Small intestine (tissue), 7 donors: ENCODE results near the gene PPP1R14C. TPM values are rescaled to one million over a fixed set of nuclear protein-coding genes. Genes with fewer than 3 reads are reported as not detected.

Experiments
- DNase-seq, 2 donors: peaks; one replicate each; pipeline versions ENCODE4 v3.0.0 to v3.0.0-alpha.2; 2013
- FAIRE-seq: peaks from 2 replicates; lab custom pipeline; 2012; peaks lifted over from hg19 to GRCh38; lab: Jason Lieb, UNC
- H3K27ac ChIP-seq, 3 donors: one replicate each; pipeline ENCODE4 v1.5.1; 2013; ENCODE audit warnings: low read length in 2 of 3, mild to moderate bottlenecking in 2 of 3, control low read depth in 1 of 3, inconsistent platforms in 1 of 3, low read depth in 1 of 3, moderate library complexity in 1 of 3
- H3K27me3 ChIP-seq, 3 donors: one replicate each; pipeline ENCODE4 v1.6.1; 2013; ENCODE audit warnings: low read length in 3 of 3, inconsistent platforms in 1 of 3; ENCODE audit not compliant: control insufficient read depth in 3 of 3, insufficient read depth in 3 of 3
- H3K36me3 ChIP-seq, 3 donors: one replicate each; pipeline ENCODE4 v1.6.1; 2013; ENCODE audit warnings: low read length in 3 of 3, inconsistent platforms in 1 of 3, low read depth in 1 of 3, mild to moderate bottlenecking in 1 of 3, moderate library complexity in 1 of 3; ENCODE audit not compliant: control insufficient read depth in 3 of 3, insufficient read depth in 2 of 3
- H3K4me1 ChIP-seq, 3 donors: one replicate each; pipeline ENCODE4 v1.6.1; 2013; ENCODE audit warnings: low read length in 2 of 3, inconsistent platforms in 1 of 3, low read depth in 1 of 3, mild to moderate bottlenecking in 1 of 3, moderate library complexity in 1 of 3; ENCODE audit not compliant: control insufficient read depth in 3 of 3, insufficient read depth in 2 of 3
- H3K4me3 ChIP-seq, 3 donors: one replicate each; pipeline ENCODE4 v1.5.1; 2013; ENCODE audit warnings: low read length in 3 of 3, control low read depth in 1 of 3, inconsistent platforms in 1 of 3, low read depth in 1 of 3, mild to moderate bottlenecking in 1 of 3, moderate library complexity in 1 of 3
- H3K9me3 ChIP-seq, 2 donors: one replicate each; pipeline ENCODE4 v1.6.1; 2013; ENCODE audit warnings: low read depth in 1 of 2, low read length in 1 of 2; ENCODE audit not compliant: control insufficient read depth in 2 of 2, insufficient read depth in 1 of 2
- WGBS, 3 donors: extraction: QIAGEN DNeasy Blood & Tissue Kit; methylation state at CpG; one replicate each; pipeline ENCODE4 v1.1.7; 2013; 5-methylcytosine and 5-hydroxymethylcytosine counted together
- polyA plus RNA-seq, 4 donors: library from polyadenylated mRNA; stranded (reverse) in 3 of 4; unstranded in 1 of 4; fragments of 200-250 nt in 3 of 4; fragments of 120-200 nt in 1 of 4; gene quantifications; one replicate each; pipeline versions ENCODE4 v1.2.1 to v1.2.3, GENCODE V29; 2013
- donor health status: healthy with polysubstance abuse.
- donor health status: control.
- donor health status: control.
- donor health status: Bipolar disorder and iron deficiency.
- donor health status: healthy.

Gene PPP1R14C
- polyA plus RNA-seq, 4 donors = 2.4 to 14.3 (median 11.5) TPM

DNA sequence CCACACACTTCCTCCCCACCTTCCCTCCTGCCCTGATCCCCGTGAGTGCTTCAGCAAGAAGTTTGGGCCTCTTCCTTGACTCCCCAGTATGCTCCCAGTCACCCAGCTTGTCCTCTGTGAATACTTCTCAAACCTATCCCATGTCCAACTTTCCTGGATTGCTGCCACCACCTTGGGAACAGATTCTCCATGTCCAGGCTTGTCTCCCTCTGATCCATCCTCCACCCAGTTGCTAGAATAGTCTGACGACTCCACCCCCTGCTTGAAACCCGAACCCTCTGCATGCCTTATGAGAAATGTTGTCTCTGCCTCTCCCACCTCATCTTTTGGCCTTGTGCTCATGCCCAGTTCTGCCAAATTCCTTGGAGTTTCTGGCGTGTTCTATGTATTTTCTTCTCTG lies 108.0 kb downstream of the PPP1R14C start:
- H3K36me3 ChIP-seq = no peaks in the 10 kb centered on the region
- H3K27ac ChIP-seq = no peak overlapping the region
- H3K4me1 ChIP-seq = peaks cover 0 to 17% (median 6%) of the 10 kb centered on the region in 3 donors
- no peaks in the 10 kb centered on the region for H3K27me3 ChIP-seq
- FAIRE-seq = no peak
- DNase-seq = no peak
- no peak overlapping the region for H3K4me3 ChIP-seq
- H3K9me3 ChIP-seq = peaks cover 0 to 9% of the 10 kb centered on the region in 2 donors
- 69 to 79% (median 79%) methylated on average over 4 of the region's 4 CpGs for WGBS, 3 donors

DNA sequence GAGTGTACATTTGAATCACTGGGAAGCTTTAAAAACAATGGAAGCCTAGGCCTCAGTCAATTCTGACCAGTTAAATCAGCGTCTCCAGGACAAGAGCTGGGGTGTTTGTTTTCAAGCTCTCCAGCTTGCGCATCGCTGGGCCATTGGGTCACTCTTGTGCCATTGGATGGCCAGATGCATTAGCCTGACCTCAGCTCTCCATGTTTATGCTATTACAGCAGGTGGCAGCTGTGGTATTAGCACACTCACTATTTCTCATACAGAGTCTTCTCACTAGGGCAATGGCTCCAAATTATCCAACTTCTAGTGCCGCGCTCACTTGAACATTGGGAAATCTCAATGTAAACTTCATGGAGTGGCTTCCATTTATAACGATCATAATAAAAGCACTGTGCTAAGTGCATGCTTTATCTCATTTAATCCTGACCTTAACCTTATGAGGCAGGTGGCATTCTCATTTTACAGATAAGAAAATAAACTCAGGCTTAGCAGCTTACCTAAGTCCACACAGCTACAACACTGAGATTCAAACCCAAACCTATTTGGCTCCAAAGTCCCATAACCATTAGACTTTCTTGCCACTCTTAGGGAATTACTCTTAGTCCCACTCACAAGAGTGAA lies 108.8 kb downstream of the PPP1R14C start:
- H3K27me3 ChIP-seq = no peaks in the 10 kb centered on the region
- peaks cover 0 to 17% (median 6%) of the 10 kb centered on the region in 3 donors for H3K4me1 ChIP-seq
- H3K4me3 ChIP-seq = no peak overlapping the region
- no peak for FAIRE-seq
- WGBS, 3 donors = 56 to 68% (median 67%) methylated on average over 6 of the region's 6 CpGs
- no peak overlapping the region for H3K27ac ChIP-seq
- H3K36me3 ChIP-seq = no peaks in the 10 kb centered on the region
- H3K9me3 ChIP-seq = peaks cover 0 to 9% of the 10 kb centered on the region in 2 donors
- peak; percentile 20 to 75 for DNase-seq

DNA sequence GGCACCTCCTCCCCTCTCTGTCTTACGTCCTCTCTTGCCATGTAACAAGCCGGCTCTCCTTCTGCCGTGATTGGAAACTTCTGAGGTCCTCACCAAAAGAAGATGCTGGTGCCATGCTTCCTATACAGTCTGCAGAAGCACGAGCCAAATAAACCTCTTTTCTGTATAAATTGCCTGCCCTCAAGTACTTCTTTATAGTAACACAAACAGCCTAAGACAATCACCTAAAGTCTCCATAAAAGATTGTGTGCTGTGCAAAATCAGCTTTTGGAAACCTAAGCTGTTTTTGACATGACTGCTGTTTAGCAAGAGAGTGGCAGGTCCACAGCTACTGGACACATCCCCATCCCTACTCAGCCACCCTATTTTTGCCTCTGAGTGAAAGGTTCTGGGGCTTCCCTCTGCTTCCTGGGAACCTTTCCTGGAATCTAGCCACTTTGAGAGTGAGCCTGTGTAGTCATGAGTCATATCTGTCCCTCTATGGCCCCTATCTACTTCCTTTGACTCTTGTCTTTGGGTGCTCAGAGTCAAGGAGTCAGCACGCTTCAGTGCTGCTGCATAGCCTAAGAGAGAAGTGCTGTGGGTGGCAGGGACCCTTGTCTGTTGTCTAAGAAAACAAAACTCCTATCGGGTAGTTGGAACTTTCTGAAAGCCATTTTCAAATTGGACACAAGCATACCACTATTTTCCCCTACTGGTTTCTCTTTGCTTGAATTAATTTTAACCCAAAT lies 110.0 kb downstream of the PPP1R14C start:
- peaks cover 0 to 5% of the 10 kb centered on the region in 2 donors for H3K9me3 ChIP-seq
- no peaks in the 10 kb centered on the region for H3K36me3 ChIP-seq
- H3K4me3 ChIP-seq = no peak overlapping the region
- no peak overlapping the region for H3K27ac ChIP-seq
- FAIRE-seq (no peak), DNase-seq (peak; percentile 35 to 72)
- 72 to 79% (median 74%) methylated on average over 6 of the region's 6 CpGs for WGBS, 3 donors
- no peaks in the 10 kb centered on the region for H3K27me3 ChIP-seq
- peaks cover 0 to 17% (median 6%) of the 10 kb centered on the region in 3 donors for H3K4me1 ChIP-seq

DNA sequence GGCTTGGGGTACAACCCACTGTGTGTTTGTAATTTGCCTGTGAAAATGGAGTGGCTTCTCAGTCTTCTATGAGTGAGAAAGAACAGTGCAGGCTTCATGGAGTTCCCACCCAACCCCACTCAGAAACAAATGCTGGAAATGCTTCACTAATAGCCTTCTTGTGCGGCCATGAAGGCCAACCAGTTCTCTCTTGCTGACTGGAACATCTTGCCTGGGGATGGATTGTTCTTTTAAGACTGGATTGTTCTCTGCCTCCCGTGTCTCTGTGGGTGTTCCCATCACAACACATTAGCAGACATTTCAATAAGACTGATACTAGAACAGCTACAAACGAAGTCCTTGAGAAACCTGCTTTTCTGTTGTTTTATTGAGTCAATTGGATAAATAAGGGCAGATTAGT lies 110.6 kb downstream of the PPP1R14C start:
- FAIRE-seq (no peak), DNase-seq (no peak)
- no peaks in the 10 kb centered on the region for H3K9me3 ChIP-seq
- no peaks in the 10 kb centered on the region for H3K27me3 ChIP-seq
- no peak overlapping the region for H3K27ac ChIP-seq
- 77 to 87% (median 82%) methylated on average over 3 of the region's 3 CpGs for WGBS, 3 donors
- no peak overlapping the region for H3K4me3 ChIP-seq
- no peaks in the 10 kb centered on the region for H3K36me3 ChIP-seq
- peaks cover 0 to 17% (median 6%) of the 10 kb centered on the region in 3 donors for H3K4me1 ChIP-seq

DNA sequence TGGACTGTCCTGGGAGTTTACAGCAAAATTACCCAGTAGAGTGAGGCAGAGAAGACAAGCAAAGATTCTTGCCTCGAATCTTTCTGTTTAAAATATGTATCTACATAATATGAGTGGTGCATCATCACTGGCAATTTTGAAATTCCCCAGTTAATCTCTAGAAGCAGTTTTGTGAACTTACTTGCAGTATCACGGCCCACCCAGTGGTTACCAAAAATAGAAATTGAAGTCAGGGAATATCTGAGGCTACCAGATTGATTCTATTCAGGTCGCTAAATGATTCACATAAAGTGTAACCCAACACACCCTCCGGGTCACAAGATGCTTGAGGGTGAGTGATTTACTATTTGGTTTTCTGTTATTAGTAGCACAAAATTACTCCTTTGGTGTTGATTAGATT lies 111.9 kb downstream of the PPP1R14C start:
- no peak for FAIRE-seq
- no peaks in the 10 kb centered on the region for H3K27me3 ChIP-seq

DNA sequence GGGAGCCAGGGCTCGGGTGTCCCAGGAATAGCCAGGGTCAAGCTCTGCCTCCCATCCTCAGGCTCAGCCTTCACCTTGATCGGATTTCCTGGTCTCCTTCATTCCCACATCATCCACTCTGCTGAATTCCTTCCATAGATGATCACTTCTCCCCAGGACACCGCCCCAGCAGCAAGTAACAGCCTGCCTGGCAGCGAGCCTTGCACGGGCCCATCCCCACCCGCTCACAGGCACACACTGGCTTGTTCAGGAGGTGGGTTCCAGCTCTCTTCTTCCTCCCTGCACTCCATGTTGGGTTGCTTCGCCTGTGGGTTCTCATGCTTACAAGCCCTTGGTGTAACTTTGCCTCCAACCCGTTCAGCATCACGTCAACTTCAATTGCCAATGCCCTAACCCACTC lies 113.0 kb downstream of the PPP1R14C start:
- FAIRE-seq (no peak), DNase-seq (no peak)
- H3K9me3 ChIP-seq = no peaks in the 10 kb centered on the region
- H3K27ac ChIP-seq = no peak overlapping the region
- H3K4me3 ChIP-seq = no peak overlapping the region
- H3K36me3 ChIP-seq = no peaks in the 10 kb centered on the region
- H3K4me1 ChIP-seq = peaks cover 0 to 15% (median 6%) of the 10 kb centered on the region in 3 donors
- WGBS, 3 donors = 90 to 93% (median 91%) methylated on average over 9 of the region's 9 CpGs
- no peaks in the 10 kb centered on the region for H3K27me3 ChIP-seq

More for the DNA sequence above, 111.9 kb downstream of the PPP1R14C start:
- no peaks in the 10 kb centered on the region for H3K9me3 ChIP-seq
- no peak overlapping the region for H3K27ac ChIP-seq
- WGBS, 3 donors = 64 to 88% (median 73%) methylated on average over 4 of the region's 4 CpGs
- no peaks in the 10 kb centered on the region for H3K36me3 ChIP-seq
- H3K4me3 ChIP-seq = no peak overlapping the region
- H3K4me1 ChIP-seq = peaks cover 0 to 17% (median 6%) of the 10 kb centered on the region in 3 donors
- DNase-seq = no peak

DNA sequence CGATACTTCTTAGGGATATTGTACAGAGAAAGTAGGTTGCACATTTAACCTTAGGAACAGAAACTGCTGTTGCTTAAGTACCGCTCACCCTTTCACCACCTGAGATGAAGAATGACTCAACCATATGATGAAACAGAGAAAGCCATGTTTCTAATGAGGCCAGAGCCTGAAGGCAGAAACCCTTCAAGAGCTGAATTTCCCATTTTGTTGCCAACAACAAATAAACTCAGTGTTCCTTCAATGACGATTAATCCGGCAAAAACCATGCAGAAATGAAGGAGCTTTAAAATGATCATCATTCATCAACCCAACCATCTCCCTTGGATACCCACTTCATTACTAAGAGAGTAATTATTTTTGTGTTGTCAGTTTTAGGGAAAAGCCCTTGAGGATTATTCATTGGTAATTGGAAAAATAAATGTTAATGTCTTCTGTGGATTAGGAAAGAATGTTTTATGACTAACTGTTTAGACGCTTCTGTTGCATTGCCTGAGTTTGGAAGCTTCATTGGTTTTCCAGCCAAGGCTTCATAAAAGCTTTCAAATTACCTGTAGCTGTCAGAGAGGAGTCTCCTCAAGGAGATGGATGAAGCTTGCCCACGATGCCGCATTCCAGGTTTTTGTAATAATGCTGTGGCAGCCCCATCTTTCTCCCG lies 113.9 kb downstream of the PPP1R14C start:
- Histone ChIP-seq H3K36me3 (no peaks in the 10 kb centered on the region), H3K27me3 (no peaks in the 10 kb centered on the region), H3K4me3 (no peak overlapping the region), H3K27ac (no peak overlapping the region), H3K9me3 (no peaks in the 10 kb centered on the region), H3K4me1 (peaks cover 0 to 9% (median 0%) of the 10 kb centered on the region in 3 donors)
- peak in 1 of 2 donors; percentile 24 for DNase-seq
- 76 to 83% (median 83%) methylated on average over 8 of the region's 8 CpGs for WGBS, 3 donors
- FAIRE-seq = no peak

DNA sequence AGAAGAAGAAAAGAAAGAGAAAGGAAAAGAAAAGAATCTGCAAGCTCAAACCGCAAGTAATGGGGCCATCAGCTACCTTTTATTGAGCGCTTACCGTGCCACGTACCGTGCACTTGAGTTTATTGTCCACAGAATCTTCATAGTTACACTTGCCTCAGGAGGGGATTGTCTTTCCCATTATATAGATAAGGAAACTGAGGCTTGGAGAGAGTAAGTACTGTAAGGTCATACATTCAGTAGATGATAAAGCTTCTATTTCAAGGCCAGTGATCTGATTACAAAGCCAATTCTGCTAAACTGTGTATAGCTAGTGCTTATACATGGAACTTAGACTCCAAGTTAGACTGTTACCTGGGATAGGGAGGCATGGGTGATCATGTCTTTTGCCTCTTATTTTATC lies 115.5 kb downstream of the PPP1R14C start:
- no peak overlapping the region for H3K4me3 ChIP-seq
- FAIRE-seq (no peak), DNase-seq (no peak)
- WGBS, 3 donors = 95 to 98% (median 98%) methylated on average over 5 of the region's 5 CpGs
- H3K4me1 ChIP-seq = no peaks in the 10 kb centered on the region
- H3K36me3 ChIP-seq = no peaks in the 10 kb centered on the region
- no peak overlapping the region for H3K27ac ChIP-seq
- no peaks in the 10 kb centered on the region for H3K9me3 ChIP-seq
- no peaks in the 10 kb centered on the region for H3K27me3 ChIP-seq
